Measurements from ENCODE around the gene SERPINI1. TPM values are rescaled to one million over a fixed set of nuclear protein-coding genes. Genes with fewer than 3 reads are reported as not detected.

SERPINI1 gene
- total RNA-seq, 1 donor from 2014 or later, result 66.2 TPM

DNA sequence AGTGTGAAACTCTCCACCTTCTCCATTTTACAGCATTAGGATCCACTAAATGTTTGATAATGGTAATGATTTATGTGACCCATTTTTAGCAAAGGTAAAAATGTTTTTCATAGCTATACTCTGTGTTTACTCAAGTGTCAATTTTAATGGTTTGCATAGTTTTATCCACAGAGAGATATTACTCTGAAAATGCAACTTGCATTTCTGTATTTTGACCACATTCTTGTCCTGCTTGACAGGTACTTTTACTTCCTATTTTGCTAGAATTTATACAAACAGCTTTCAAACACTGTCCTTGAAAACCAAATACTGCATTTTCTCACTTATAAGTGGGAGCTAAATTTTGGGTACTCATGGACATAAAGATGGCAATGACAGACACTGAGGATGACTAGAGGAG lies 62.9 kb downstream of the SERPINI1 start:
- no peak for TF ChIP-seq CTCF (IDR thresholded peaks at IDR 0.05; ENCODE audit: partially characterized antibody, unreplicated experiment)
- H3K9me3 Mint-ChIP-seq (ENCODE audit: unreplicated experiment), result no peaks in the 10 kb centered on the region
- no peak overlapping the region for H3K4me3 Mint-ChIP-seq (ENCODE audit: unreplicated experiment)
- peaks cover 2% of the 10 kb centered on the region for H3K27me3 Mint-ChIP-seq (ENCODE audit: unreplicated experiment)
- H3K27ac Mint-ChIP-seq (ENCODE audit: unreplicated experiment), result no peak overlapping the region
- no peak for DNase-seq
- H3K4me1 Mint-ChIP-seq (ENCODE audit: low read depth, unreplicated experiment), result no peaks in the 10 kb centered on the region
- no peaks in the 10 kb centered on the region for H3K36me3 Mint-ChIP-seq (ENCODE audit: unreplicated experiment)

GRCh38 chr3:167808910-167809309 lies 73.4 kb downstream of the SERPINI1 start:
- H3K4me3 Mint-ChIP-seq (ENCODE audit: unreplicated experiment), result no peak overlapping the region
- no peak for TF ChIP-seq CTCF (IDR thresholded peaks at IDR 0.05; ENCODE audit: partially characterized antibody, unreplicated experiment)
- H3K9me3 Mint-ChIP-seq (ENCODE audit: unreplicated experiment), result no peaks in the 10 kb centered on the region
- H3K27me3 Mint-ChIP-seq (ENCODE audit: unreplicated experiment), result no peaks in the 10 kb centered on the region
- H3K4me1 Mint-ChIP-seq (ENCODE audit: low read depth, unreplicated experiment), result no peaks in the 10 kb centered on the region
- no peaks in the 10 kb centered on the region for H3K36me3 Mint-ChIP-seq (ENCODE audit: unreplicated experiment)
- H3K27ac Mint-ChIP-seq (ENCODE audit: unreplicated experiment), result no peak overlapping the region
- no peak for DNase-seq

DNA sequence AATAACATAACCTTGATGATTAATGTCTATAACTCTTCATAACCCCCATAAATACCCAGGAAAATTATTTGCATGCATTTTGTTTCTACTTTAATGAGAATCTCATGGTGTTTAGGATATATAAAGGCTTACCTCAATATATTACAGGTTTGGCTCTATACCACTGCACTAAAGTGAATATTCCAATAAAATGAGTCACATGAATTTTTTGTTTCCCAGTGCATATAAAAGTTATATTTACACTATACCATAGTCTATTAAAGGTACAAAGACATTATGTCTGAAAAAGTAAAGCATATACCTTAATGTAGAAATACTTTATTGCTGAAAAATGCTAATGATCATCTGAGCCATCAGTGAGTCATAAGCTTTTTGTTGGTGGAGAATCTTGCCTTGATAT lies 74.7 kb downstream of the SERPINI1 start:
- Mint-ChIP-seq H3K27ac (ENCODE audit: unreplicated experiment) (no peak overlapping the region), H3K4me1 (ENCODE audit: low read depth, unreplicated experiment) (no peaks in the 10 kb centered on the region), H3K27me3 (ENCODE audit: unreplicated experiment) (no peaks in the 10 kb centered on the region), H3K9me3 (ENCODE audit: unreplicated experiment) (no peaks in the 10 kb centered on the region), H3K36me3 (ENCODE audit: unreplicated experiment) (no peaks in the 10 kb centered on the region), H3K4me3 (ENCODE audit: unreplicated experiment) (no peak overlapping the region)
- TF ChIP-seq CTCF (IDR thresholded peaks at IDR 0.05; ENCODE audit: partially characterized antibody, unreplicated experiment), result no peak
- no peak for DNase-seq

DNA sequence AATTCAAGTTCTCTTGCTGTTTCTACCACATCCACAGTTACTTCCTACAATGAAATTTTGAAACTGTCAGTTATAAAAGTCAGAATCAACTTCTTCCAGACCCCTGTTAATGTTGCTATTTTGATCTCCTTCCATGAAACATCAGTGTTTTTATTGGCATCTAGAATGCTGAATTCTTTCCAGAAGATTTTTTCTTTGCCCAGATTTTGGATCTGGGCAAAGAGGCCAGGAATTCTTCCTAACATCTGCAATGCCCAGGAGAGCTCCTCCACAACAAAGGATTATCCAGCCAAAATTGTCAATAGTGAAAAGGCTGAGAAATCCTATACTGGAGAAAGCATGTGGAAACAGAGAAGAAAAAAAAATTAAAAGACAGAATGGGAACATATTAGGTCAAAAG lies 75.5 kb downstream of the SERPINI1 start:
- H3K4me1 Mint-ChIP-seq (ENCODE audit: low read depth, unreplicated experiment), result no peaks in the 10 kb centered on the region
- H3K27ac Mint-ChIP-seq (ENCODE audit: unreplicated experiment), result no peak overlapping the region
- no peaks in the 10 kb centered on the region for H3K36me3 Mint-ChIP-seq (ENCODE audit: unreplicated experiment)

More for the DNA sequence above, 75.5 kb downstream of the SERPINI1 start:
- Mint-ChIP-seq H3K9me3 (ENCODE audit: unreplicated experiment) (no peaks in the 10 kb centered on the region), H3K27me3 (ENCODE audit: unreplicated experiment) (no peaks in the 10 kb centered on the region), H3K4me3 (ENCODE audit: unreplicated experiment) (no peak overlapping the region)
- TF ChIP-seq CTCF (IDR thresholded peaks at IDR 0.05; ENCODE audit: partially characterized antibody, unreplicated experiment), result no peak
- DNase-seq, result no peak
